HG02763 (cell line): ENCODE measurements around the gene TUBB1.

ENCODE experiments used
- ATAC-seq: cut with Tn5 transposase; IDR thresholded peaks from one replicate; pipeline ENCODE4 v1.9.1; 2021; ENCODE audit warnings: mild to moderate bottlenecking, moderate library complexity; ENCODE audit not compliant: unreplicated experiment

Gene TUBB1

GRCh38 chr20:58988565-58988882 is 30.7 kb upstream of the TUBB1 start:
- ATAC-seq: no peak

- no peak for ATAC-seq
These were observed 30.0 kb upstream of the TUBB1 start for GRCh38 chr20:58989196-58989595.

- no peak for ATAC-seq
These were observed 28.4 kb upstream of the TUBB1 start for GRCh38 chr20:58990651-58991445.

GRCh38 chr20:58991715-58992114 is 27.5 kb upstream of the TUBB1 start:
- ATAC-seq: no peak

GRCh38 chr20:58992911-58993310 is 26.3 kb upstream of the TUBB1 start:
- no peak for ATAC-seq

GRCh38 chr20:58993332-58994248 is 25.6 kb upstream of the TUBB1 start:
- ATAC-seq: no peak

GRCh38 chr20:58994390-58995159 is 24.7 kb upstream of the TUBB1 start:
- no peak for ATAC-seq

- no peak for ATAC-seq
These were observed 23.6 kb upstream of the TUBB1 start for GRCh38 chr20:58995461-58996225.

- no peak for ATAC-seq
These were observed 23.0 kb upstream of the TUBB1 start for GRCh38 chr20:58996226-58996611.

- no peak for ATAC-seq
These were observed 22.0 kb upstream of the TUBB1 start for GRCh38 chr20:58997141-58997770.

GRCh38 chr20:58998656-58999055 is 20.6 kb upstream of the TUBB1 start:
- ATAC-seq: no peak

GRCh38 chr20:59000326-59000725 is 18.9 kb upstream of the TUBB1 start:
- ATAC-seq: no peak

- ATAC-seq: no peak
These were observed 18.2 kb upstream of the TUBB1 start for GRCh38 chr20:59001068-59001448.

GRCh38 chr20:59001449-59002171 is 17.6 kb upstream of the TUBB1 start:
- no peak for ATAC-seq

- no peak for ATAC-seq
These were observed 16.8 kb upstream of the TUBB1 start for GRCh38 chr20:59002388-59002787.

- ATAC-seq: no peak
These were observed 16.3 kb upstream of the TUBB1 start for GRCh38 chr20:59002874-59003399.

- no peak for ATAC-seq
These were observed 15.3 kb upstream of the TUBB1 start for GRCh38 chr20:59003836-59004492.

GRCh38 chr20:59004493-59004762 is 14.8 kb upstream of the TUBB1 start:
- no peak for ATAC-seq
